ENCODE data around the gene LRPAP1.

The LRPAP1 gene

GRCh38 chr4:3489451-3489962 is 42.7 kb downstream of the LRPAP1 start:
- no peak overlapping the region for H3K4me3 ChIP-seq (ENCODE audit: low read depth, low read length)
- no peak for TF ChIP-seq CTCF (IDR thresholded peaks at IDR 0.05; ENCODE audit: borderline replicate concordance, insufficient read depth, low read depth, low read length)

GRCh38 chr4:3488820-3489219 is 43.4 kb downstream of the LRPAP1 start:
- no peak for TF ChIP-seq CTCF (IDR thresholded peaks at IDR 0.05; ENCODE audit: borderline replicate concordance, insufficient read depth, low read depth, low read length)
- H3K4me3 ChIP-seq (ENCODE audit: low read depth, low read length) = no peak overlapping the region

GRCh38 chr4:3487861-3488260 is 44.4 kb downstream of the LRPAP1 start:
- TF ChIP-seq CTCF (IDR thresholded peaks at IDR 0.05; ENCODE audit: borderline replicate concordance, insufficient read depth, low read depth, low read length) = no peak
- H3K4me3 ChIP-seq (ENCODE audit: low read depth, low read length) = no peak overlapping the region

GRCh38 chr4:3486541-3487540 is 45.4 kb downstream of the LRPAP1 start:
- no peak for TF ChIP-seq CTCF (IDR thresholded peaks at IDR 0.05; ENCODE audit: borderline replicate concordance, insufficient read depth, low read depth, low read length)
- no peak overlapping the region for H3K4me3 ChIP-seq (ENCODE audit: low read depth, low read length)

GRCh38 chr4:3485886-3486540 is 46.2 kb downstream of the LRPAP1 start:
- no peak overlapping the region for H3K4me3 ChIP-seq (ENCODE audit: low read depth, low read length)
- TF ChIP-seq CTCF (IDR thresholded peaks at IDR 0.05; ENCODE audit: borderline replicate concordance, insufficient read depth, low read depth, low read length) = no peak

- H3K4me3 ChIP-seq (ENCODE audit: low read depth, low read length) = no peak overlapping the region
- no peak for TF ChIP-seq CTCF (IDR thresholded peaks at IDR 0.05; ENCODE audit: borderline replicate concordance, insufficient read depth, low read depth, low read length)
Measured at GRCh38 chr4:3485011-3485791, 47.0 kb downstream of the LRPAP1 start.
